ENCODE results near the gene CENPM.

Gene CENPM

DNA sequence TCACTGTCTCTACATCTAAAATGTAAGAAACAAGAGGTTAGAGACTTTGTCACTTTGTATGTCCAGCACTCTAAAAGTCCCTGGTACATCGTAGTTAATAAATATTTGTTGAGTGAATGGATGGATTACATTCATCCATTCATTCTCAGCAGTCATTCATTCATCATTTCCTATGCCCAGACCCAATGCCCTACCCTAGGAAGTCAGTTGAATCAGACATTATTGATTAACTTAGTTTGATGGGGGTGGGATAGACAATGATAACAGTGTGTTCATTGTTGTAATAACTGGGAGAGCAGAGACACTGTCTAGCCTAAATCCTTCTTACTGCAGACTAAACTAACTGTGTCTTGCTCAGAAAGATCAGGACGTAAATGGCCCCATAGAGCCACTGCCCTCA, 1.2 kb upstream of the CENPM start:
- DNase-seq (ENCODE audit: low read depth, low spot score) = no peak
- H3K4me3 ChIP-seq (ENCODE audit: insufficient read length, low read depth) = no peak overlapping the region
- no peaks in the 10 kb centered on the region for H3K27me3 ChIP-seq (ENCODE audit: insufficient read depth, insufficient read length)
- H3K9ac ChIP-seq (ENCODE audit: insufficient read length, low read depth) = no peak overlapping the region
- no peak for TF ChIP-seq YY1 (IDR thresholded peaks at IDR 0.05; ENCODE audit: insufficient read depth, insufficient read length)
- TF ChIP-seq SUZ12 (IDR thresholded peaks at IDR 0.05; ENCODE audit: extremely low read depth, insufficient read depth, insufficient read length) = no peak
- no peak for TF ChIP-seq ZNF274 (IDR thresholded peaks at IDR 0.05; ENCODE audit: low read depth, low read length)
- peaks cover 24% of the 10 kb centered on the region for H3K36me3 ChIP-seq (ENCODE audit: insufficient read depth, insufficient read length, low read length)
- H3K9me3 ChIP-seq (ENCODE audit: insufficient read depth, low read length) = no peaks in the 10 kb centered on the region
- H3K4me1 ChIP-seq (ENCODE audit: insufficient read depth, insufficient read length) = peaks cover 19% of the 10 kb centered on the region

DNA sequence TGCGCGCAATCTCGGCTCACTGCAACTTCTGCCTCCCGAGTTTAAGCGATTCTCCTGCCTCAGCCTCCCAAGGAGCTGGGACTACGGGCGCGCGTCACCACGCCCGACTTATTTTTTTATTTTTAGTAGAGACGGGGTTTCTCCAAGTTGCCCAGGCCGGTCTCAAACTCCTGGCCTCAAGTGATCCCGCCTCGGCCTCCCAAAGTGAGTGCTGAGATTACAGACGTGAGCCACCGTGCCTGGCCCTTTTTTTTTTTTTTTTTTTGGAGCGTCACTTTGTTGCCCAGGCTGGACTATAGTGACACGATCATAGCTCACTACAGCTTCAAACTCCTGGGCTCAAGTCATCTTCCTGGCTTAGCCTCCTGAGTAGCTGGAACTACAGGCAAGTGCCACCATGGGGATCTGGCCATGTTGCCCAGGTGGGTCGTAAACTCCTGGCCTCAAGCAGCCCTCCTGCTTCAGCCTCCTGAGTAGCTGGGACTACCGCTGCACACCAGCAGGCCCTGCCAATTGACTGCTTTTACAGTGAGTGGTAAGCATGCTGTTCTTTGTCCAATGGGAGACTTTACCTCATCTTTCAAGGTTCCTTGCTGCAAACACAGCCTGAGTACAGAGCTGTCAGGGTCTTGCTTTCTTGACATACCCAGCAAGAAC, 600 bp upstream of the CENPM start:
- Histone ChIP-seq H3K4me1 (ENCODE audit: insufficient read depth, insufficient read length) (peaks cover 15% of the 10 kb centered on the region), H3K27me3 (ENCODE audit: insufficient read depth, insufficient read length) (no peaks in the 10 kb centered on the region), H3K9ac (ENCODE audit: insufficient read length, low read depth) (peak overlapping the region; percentile 51), H3K9me3 (ENCODE audit: insufficient read depth, low read length) (no peaks in the 10 kb centered on the region), H3K4me3 (ENCODE audit: insufficient read length, low read depth) (peak overlapping the region; percentile 85), H3K36me3 (ENCODE audit: insufficient read depth, insufficient read length, low read length) (peaks cover 29% of the 10 kb centered on the region)
- no peak for DNase-seq (ENCODE audit: low read depth, low spot score)
- TF ChIP-seq ZNF274 (IDR thresholded peaks at IDR 0.05; ENCODE audit: low read depth, low read length) = no peak
- TF ChIP-seq SUZ12 (IDR thresholded peaks at IDR 0.05; ENCODE audit: extremely low read depth, insufficient read depth, insufficient read length) = no peak
- no peak for TF ChIP-seq YY1 (IDR thresholded peaks at IDR 0.05; ENCODE audit: insufficient read depth, insufficient read length)

DNA sequence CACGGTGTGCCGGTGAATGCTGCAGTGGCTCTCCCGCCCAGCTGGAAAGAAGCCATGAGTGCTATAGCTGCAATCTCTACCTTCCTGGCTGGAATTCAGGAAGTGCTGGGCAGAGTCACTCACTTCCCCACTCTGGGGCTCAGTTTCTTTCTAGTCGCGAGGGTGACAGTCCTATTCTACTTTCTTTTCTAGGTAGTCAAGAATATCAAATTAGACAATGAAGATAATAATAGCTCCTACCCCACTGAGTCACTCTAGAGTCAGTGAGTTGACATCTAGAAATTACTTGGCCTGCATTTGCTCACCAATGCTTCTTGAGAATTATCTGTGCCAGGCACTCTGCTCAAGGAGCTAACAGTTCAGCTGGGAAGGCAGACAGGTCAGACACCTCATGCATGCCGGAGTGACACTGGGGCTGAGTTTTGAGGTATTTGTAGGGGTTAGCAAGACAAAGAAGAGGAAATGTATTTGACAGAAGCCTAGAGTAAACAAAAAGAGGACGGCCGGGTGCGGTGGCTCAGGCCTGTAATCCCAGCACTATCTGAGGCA, 3.2 kb downstream of the CENPM start:
- Histone ChIP-seq H3K9ac (ENCODE audit: insufficient read length, low read depth) (peak overlapping the region; percentile 36), H3K9me3 (ENCODE audit: insufficient read depth, low read length) (no peaks in the 10 kb centered on the region), H3K36me3 (ENCODE audit: insufficient read depth, insufficient read length, low read length) (peaks cover 56% of the 10 kb centered on the region), H3K27me3 (ENCODE audit: insufficient read depth, insufficient read length) (no peaks in the 10 kb centered on the region), H3K4me1 (ENCODE audit: insufficient read depth, insufficient read length) (no peaks in the 10 kb centered on the region), H3K4me3 (ENCODE audit: insufficient read length, low read depth) (no peak overlapping the region)
- TF ChIP-seq SUZ12 (IDR thresholded peaks at IDR 0.05; ENCODE audit: extremely low read depth, insufficient read depth, insufficient read length) = no peak
- no peak for TF ChIP-seq YY1 (IDR thresholded peaks at IDR 0.05; ENCODE audit: insufficient read depth, insufficient read length)
- TF ChIP-seq ZNF274 (IDR thresholded peaks at IDR 0.05; ENCODE audit: low read depth, low read length) = no peak
- no peak for DNase-seq (ENCODE audit: low read depth, low spot score)

DNA sequence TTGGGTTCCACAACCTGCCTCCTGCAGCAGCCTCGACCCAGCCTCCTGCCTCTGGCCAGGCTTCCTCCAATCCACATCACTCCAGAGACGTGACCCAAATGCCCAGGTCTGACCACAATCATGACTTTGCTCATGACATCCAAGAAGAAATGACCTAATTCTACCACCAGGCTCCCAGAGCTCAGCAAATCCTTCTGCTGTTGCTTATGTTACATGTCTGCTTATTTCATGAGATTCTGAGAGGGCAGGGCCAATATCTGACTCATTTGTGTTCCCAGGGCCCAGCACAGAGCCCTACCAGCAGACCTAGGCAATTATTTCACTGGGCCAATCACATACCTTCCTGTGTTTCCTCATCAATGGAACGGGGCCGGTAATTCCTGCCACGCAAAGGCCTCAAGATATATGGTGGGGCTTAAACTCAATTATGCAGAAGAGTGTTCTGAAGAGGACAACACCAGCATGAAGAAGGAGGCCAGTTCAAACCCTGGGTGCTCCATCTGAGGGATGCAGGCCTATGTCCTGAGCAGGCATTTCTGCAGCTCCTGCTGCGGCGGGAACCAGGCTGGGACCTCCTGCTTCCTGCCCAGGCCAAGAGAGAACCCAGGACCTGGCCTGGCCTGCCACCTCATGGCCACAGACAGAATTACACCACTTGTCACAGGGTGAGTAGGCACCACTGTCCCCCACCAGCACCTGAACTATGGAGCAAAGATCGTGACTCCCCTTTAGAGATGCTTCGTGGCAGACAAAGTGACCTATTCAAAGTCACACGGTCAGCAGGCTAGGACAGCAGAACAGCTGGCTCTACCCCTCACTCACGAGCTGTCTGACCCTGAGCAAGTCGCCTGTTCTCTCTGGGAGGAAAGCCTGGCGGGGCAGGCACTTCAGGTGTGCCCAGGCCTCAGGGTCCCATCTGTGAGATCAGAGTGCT, 5.9 kb downstream of the CENPM start:
- Histone ChIP-seq H3K9me3 (ENCODE audit: insufficient read depth, low read length) (no peaks in the 10 kb centered on the region), H3K36me3 (ENCODE audit: insufficient read depth, insufficient read length, low read length) (peaks cover 78% of the 10 kb centered on the region), H3K27me3 (ENCODE audit: insufficient read depth, insufficient read length) (no peaks in the 10 kb centered on the region), H3K4me3 (ENCODE audit: insufficient read length, low read depth) (no peak overlapping the region), H3K9ac (ENCODE audit: insufficient read length, low read depth) (peak overlapping the region; percentile 36), H3K4me1 (ENCODE audit: insufficient read depth, insufficient read length) (no peaks in the 10 kb centered on the region)
- TF ChIP-seq ZNF274 (IDR thresholded peaks at IDR 0.05; ENCODE audit: low read depth, low read length) (no peak), SUZ12 (IDR thresholded peaks at IDR 0.05; ENCODE audit: extremely low read depth, insufficient read depth, insufficient read length) (no peak), YY1 (IDR thresholded peaks at IDR 0.05; ENCODE audit: insufficient read depth, insufficient read length) (no peak)
- DNase-seq (ENCODE audit: low read depth, low spot score) = no peak

DNA sequence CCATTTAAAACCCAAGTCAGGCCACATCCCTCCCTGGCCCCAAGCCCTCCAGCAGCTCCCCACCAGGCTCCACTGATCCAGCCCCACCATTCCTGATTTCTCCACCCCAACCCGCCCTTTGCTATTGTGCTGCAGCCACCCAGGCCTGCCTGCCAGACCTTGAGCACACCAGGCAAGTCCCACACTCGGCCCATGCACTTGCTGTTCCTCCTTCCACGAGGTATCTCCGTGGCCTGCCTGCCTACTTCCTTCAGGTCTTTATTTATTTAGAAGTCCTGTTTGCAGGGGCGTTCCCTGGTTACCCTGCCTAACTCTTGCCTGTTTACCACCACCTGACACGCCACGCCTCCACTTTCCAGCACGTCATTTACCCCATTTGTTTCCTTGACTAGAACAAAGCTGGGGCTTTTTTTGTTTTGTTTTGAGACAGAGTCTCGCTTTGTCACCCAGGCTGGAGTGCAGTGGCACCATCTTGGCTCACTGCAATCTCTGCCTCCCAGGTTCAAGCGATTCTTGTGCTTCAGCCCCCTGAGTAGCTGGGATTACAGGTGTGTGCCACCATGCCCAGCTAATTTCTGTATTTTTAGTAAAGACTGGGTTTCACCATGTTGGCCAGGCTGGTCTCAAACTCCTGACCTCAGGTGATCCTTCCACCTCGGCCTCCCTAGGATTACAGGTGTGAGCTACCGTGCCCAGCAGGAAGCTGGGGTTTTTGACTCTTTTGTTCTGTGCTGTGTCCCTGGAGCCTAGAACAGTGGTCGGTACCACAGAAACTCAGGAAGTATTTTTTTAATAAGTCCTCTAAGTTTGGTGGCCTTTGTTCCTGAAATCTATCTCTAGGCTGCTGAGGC, 6.7 kb downstream of the CENPM start:
- TF ChIP-seq ZNF274 (IDR thresholded peaks at IDR 0.05; ENCODE audit: low read depth, low read length) = no peak
- no peak for TF ChIP-seq SUZ12 (IDR thresholded peaks at IDR 0.05; ENCODE audit: extremely low read depth, insufficient read depth, insufficient read length)
- no peak for TF ChIP-seq YY1 (IDR thresholded peaks at IDR 0.05; ENCODE audit: insufficient read depth, insufficient read length)
- peak overlapping the region; percentile 36 for H3K9ac ChIP-seq (ENCODE audit: insufficient read length, low read depth)
- H3K4me3 ChIP-seq (ENCODE audit: insufficient read length, low read depth) = no peak overlapping the region
- no peaks in the 10 kb centered on the region for H3K27me3 ChIP-seq (ENCODE audit: insufficient read depth, insufficient read length)
- DNase-seq (ENCODE audit: low read depth, low spot score) = no peak
- no peaks in the 10 kb centered on the region for H3K9me3 ChIP-seq (ENCODE audit: insufficient read depth, low read length)
- peaks cover 74% of the 10 kb centered on the region for H3K36me3 ChIP-seq (ENCODE audit: insufficient read depth, insufficient read length, low read length)
- H3K4me1 ChIP-seq (ENCODE audit: insufficient read depth, insufficient read length) = peaks cover 4% of the 10 kb centered on the region

DNA sequence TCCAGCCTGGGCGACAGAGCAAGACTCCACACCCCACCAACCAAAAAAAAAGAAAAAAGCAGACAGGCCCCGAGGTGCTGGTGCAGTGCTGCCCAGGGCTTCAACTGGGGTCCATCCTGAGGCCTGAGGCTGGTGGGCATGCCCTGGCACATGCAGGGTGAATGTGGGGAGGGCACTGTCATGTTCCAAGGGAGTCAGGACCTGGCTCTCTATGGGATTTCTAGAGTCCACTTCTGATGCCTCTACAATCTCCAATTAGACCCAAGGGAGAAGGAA, 10.1 kb downstream of the CENPM start:
- peaks cover 57% of the 10 kb centered on the region for H3K36me3 ChIP-seq (ENCODE audit: insufficient read depth, insufficient read length, low read length)
- H3K4me3 ChIP-seq (ENCODE audit: insufficient read length, low read depth) = no peak overlapping the region
- H3K4me1 ChIP-seq (ENCODE audit: insufficient read depth, insufficient read length) = peaks cover 12% of the 10 kb centered on the region
- H3K27me3 ChIP-seq (ENCODE audit: insufficient read depth, insufficient read length) = no peaks in the 10 kb centered on the region
- no peak for TF ChIP-seq YY1 (IDR thresholded peaks at IDR 0.05; ENCODE audit: insufficient read depth, insufficient read length)
- TF ChIP-seq SUZ12 (IDR thresholded peaks at IDR 0.05; ENCODE audit: extremely low read depth, insufficient read depth, insufficient read length) = no peak
- TF ChIP-seq ZNF274 (IDR thresholded peaks at IDR 0.05; ENCODE audit: low read depth, low read length) = no peak
- no peak overlapping the region for H3K9ac ChIP-seq (ENCODE audit: insufficient read length, low read depth)
- H3K9me3 ChIP-seq (ENCODE audit: insufficient read depth, low read length) = no peaks in the 10 kb centered on the region
- no peak for DNase-seq (ENCODE audit: low read depth, low spot score)
